Activated naive CD4-positive, alpha-beta T cell treated with anti-CD3 and anti-CD28 coated beads, Interleukin-2, amount 50 U/mL, for 24 hours (primary cell): ENCODE measurements around the gene APOA5.

ENCODE experiments used
- H3K27ac Mint-ChIP-seq: one replicate; pipeline ENCODE4 v1.8.0; 2021; ENCODE audit warnings: mild to moderate bottlenecking, mixed read lengths
- H3K27me3 Mint-ChIP-seq: one replicate; pipeline ENCODE4 v1.8.0; 2021; ENCODE audit warnings: mixed read lengths
- H3K36me3 Mint-ChIP-seq: one replicate; pipeline ENCODE4 v1.8.0; 2021; ENCODE audit warnings: mixed read lengths
- H3K4me1 Mint-ChIP-seq: one replicate; pipeline ENCODE4 v1.8.0; 2021; ENCODE audit warnings: mixed read lengths
- H3K4me3 Mint-ChIP-seq: one replicate; pipeline ENCODE4 v1.8.0; 2021; ENCODE audit warnings: mild to moderate bottlenecking, mixed read lengths
- H3K9me3 Mint-ChIP-seq: one replicate; pipeline ENCODE4 v1.8.0; 2021; ENCODE audit warnings: mixed read lengths

The APOA5 gene

GRCh38 chr11:116792144-116792868, 627 bp upstream of the APOA5 start:
- Mint-ChIP-seq H3K27ac (no peak overlapping the region), H3K36me3 (peaks cover 3% of the 10 kb centered on the region), H3K27me3 (no peaks in the 10 kb centered on the region), H3K4me1 (peaks cover 19% of the 10 kb centered on the region), H3K4me3 (no peak overlapping the region), H3K9me3 (no peaks in the 10 kb centered on the region)

DNA sequence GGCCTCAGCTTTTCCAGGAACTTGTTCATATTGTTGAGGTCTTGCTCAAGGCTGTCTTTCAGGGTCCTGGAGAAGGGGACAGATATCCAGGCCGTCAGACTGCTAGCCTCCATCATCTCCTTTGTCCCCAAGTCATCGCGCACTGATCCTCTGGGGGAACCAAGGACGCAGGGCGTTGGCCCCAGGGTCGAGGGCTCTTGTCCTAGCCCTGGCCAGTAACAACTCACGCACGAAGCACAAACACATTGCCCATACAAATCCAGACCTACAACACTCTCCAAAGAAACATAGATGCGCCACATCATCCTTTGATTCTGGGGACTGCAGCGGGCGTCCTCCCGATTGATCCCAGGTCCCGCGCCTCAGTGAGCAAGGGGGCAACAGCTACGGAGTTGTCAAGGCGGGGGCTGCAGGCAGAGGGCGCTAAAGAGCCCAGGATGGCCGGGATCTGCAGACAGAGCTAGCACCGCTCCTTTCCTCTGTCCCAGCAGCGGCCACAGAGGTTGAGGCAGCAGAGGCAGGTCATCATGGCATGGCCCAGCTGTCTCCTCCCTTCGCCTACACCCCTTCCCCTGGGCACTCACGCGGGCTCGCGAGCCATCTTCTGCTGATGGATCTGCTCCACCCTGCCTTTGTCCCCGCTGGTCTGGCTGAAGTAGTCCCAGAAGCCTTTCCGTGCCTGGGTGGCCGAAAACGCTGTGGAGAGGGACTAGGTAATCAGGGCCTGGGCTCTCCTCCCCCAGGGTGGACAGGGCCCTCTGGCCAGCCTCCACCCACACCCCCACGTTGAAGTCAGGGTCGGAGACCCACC, 472 bp downstream of the APOA5 start:
- no peak overlapping the region for H3K4me3 Mint-ChIP-seq
- no peaks in the 10 kb centered on the region for H3K27me3 Mint-ChIP-seq
- no peaks in the 10 kb centered on the region for H3K9me3 Mint-ChIP-seq
- H3K27ac Mint-ChIP-seq, result peak overlapping the region; percentile 8
- peaks cover 30% of the 10 kb centered on the region for H3K4me1 Mint-ChIP-seq
- H3K36me3 Mint-ChIP-seq, result peaks cover 7% of the 10 kb centered on the region

DNA sequence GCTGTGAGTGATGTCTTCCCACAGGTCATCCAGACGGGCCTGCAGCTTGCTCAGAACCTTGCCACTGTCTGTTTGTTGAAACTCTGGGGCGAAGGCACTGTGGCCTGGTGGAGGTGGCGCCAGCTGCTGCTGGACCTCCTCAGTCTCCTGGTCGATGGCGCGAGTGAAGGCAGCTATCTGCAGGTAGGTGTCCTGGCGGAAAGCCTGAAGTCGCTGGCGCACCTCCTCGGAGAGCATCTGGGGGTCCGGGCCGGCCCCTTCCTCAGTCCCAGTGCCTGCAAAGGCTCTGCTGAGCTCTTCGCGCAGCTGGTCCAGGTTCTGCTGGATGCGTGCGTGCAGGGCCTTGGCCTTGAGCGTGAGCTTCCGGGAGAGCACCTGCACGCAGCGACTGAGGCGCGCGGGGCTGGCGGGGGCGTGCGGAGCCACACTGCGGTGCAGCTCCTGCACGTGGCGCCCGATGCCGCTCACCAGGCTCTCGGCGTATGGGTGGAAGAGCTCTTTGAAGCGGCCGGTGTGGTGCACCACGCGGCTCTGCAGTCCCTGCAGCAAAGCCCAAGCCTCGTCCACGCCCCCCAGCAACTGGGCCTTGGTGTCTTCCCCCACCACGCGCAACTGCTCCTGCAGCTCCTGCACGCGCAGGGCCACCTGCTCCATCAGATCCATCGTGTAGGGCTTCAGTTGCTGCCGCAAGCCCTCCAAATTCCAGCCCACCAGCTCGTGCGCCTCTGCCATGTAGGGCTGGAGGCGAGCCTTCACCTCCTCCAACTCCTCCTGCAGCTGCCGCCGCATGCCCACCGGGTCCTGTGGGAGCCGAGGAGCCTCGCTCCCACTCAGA, 1.3 kb downstream of the APOA5 start:
- Mint-ChIP-seq H3K27me3 (no peaks in the 10 kb centered on the region), H3K4me3 (no peak overlapping the region), H3K27ac (peak overlapping the region; percentile 8), H3K4me1 (peaks cover 38% of the 10 kb centered on the region), H3K9me3 (no peaks in the 10 kb centered on the region), H3K36me3 (peaks cover 12% of the 10 kb centered on the region)

DNA sequence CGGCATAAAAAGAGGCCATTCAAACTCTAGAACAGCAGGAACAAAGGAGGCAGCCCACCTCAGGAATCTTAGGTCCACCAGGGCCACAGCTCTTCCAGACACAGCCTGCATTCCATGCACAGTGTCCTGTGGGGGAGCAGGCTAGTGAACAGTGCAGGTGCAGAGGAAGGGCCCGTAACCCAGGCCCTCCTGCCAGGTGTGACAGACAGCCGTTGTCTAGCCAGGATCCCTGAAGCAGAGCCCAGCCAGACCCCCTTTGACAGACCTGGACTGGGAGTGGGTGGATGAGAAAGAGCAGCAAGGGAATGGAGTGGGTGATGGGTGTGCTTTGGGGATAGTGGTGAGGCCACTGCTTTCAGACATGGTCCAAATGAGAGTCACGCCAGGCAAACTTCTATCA, 2.7 kb downstream of the APOA5 start:
- H3K36me3 Mint-ChIP-seq, result peaks cover 25% of the 10 kb centered on the region
- no peaks in the 10 kb centered on the region for H3K9me3 Mint-ChIP-seq
- H3K27ac Mint-ChIP-seq, result no peak overlapping the region
- H3K4me1 Mint-ChIP-seq, result peaks cover 48% of the 10 kb centered on the region
- no peaks in the 10 kb centered on the region for H3K27me3 Mint-ChIP-seq
- peak overlapping the region; percentile 24 for H3K4me3 Mint-ChIP-seq

DNA sequence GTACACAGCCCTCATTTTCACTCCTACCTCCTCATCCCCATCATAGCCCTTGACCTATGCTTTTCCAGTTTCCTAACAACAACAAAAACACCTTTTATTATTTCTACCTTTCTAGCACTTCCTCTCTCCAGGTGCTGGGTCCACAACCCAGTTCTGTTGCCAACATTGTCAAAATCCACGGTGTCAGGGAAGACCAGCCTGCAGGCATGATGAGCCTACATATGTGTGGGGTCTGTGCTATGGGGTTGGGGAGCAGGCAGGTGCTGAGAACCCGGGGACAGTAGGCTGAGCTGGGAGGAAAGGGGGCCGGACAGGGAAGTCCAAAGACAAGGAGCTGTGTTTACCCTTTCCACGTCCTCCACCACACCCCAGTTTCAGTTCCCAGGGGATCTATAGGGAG, 3.1 kb downstream of the APOA5 start:
- Mint-ChIP-seq H3K36me3 (peaks cover 25% of the 10 kb centered on the region), H3K4me1 (peaks cover 49% of the 10 kb centered on the region), H3K4me3 (peak overlapping the region; percentile 99), H3K27me3 (no peaks in the 10 kb centered on the region), H3K27ac (peak overlapping the region; percentile 95), H3K9me3 (no peaks in the 10 kb centered on the region)

GRCh38 chr11:116787786-116788486, 3.7 kb downstream of the APOA5 start, which contains the start of gene ZPR1:
TSS of gene ZPR1 (minus strand) at chr11:116788023. CDS start at chr11:116787990, 33 bp downstream.
- Mint-ChIP-seq H3K9me3 (no peaks in the 10 kb centered on the region), H3K36me3 (peaks cover 25% of the 10 kb centered on the region), H3K27me3 (no peaks in the 10 kb centered on the region), H3K27ac (peak within 1 kb of the TSS; percentile 95), H3K4me3 (peak within 1 kb of the TSS; percentile 99), H3K4me1 (peaks cover 53% of the 10 kb centered on the region)

DNA sequence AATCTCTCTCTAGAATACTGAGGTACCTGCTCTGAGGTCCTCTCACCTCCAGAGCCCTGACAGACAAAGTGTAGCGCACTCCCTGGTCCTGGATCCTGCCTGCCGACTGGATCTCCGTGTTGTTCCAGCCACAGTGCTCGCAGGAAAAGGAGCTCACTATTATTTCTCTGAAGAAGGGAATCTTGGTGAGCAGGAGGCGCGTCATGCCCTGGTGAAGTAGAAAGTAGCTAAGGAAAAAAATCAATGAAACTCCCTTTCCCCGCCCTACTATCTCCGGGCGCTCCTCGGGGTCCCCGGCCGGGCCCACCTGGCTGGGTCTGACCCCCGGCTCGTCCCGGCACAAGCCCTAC, 4.3 kb downstream of the APOA5 start:
- peaks cover 25% of the 10 kb centered on the region for H3K36me3 Mint-ChIP-seq
- no peaks in the 10 kb centered on the region for H3K27me3 Mint-ChIP-seq
- no peaks in the 10 kb centered on the region for H3K9me3 Mint-ChIP-seq
- peak overlapping the region; percentile 91 for H3K27ac Mint-ChIP-seq
- H3K4me3 Mint-ChIP-seq, result peak overlapping the region; percentile 99
- H3K4me1 Mint-ChIP-seq, result peaks cover 58% of the 10 kb centered on the region

DNA sequence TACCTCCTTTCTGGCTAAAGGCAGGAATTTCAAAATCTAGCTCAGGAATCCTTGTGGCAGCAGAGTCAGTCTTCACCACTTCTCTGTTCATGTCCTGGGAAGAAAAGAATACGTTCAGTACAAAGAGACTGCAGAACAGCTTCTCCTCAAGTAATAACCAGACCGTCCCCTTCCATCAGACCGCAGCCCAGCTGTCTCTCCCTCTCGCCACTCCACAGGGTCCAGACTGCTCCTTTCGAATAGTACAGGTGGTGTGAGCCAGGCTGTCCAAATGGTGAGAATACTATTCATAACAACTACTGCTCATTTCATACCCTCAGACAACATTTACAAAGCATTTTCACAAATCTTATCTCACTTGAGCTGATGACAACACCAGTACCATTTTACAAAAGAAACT, 4.7 kb downstream of the APOA5 start:
- peaks cover 29% of the 10 kb centered on the region for H3K36me3 Mint-ChIP-seq
- no peaks in the 10 kb centered on the region for H3K9me3 Mint-ChIP-seq
- no peaks in the 10 kb centered on the region for H3K27me3 Mint-ChIP-seq
- H3K4me1 Mint-ChIP-seq, result peaks cover 63% of the 10 kb centered on the region
- peak overlapping the region; percentile 99 for H3K4me3 Mint-ChIP-seq
- H3K27ac Mint-ChIP-seq, result peak overlapping the region; percentile 91

DNA sequence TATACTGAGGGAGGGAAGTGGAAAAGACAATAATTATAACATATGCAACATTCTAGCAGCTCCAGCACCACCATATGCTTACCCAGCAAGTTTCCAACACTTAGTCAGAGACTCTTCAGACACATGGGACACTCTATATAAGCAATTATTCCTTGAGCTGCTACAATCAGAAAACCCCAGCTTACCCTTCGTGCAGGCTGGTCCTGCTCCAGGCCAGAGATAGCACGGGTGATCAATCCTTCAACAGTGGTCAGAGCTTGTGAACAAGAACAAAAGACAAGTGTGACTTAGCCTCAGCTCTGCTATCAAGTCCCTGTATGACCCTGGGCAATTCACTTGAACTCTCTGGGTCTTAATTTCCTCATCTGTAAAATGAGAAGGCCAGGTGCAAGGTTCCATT, 5.4 kb downstream of the APOA5 start:
- Mint-ChIP-seq H3K27me3 (no peaks in the 10 kb centered on the region), H3K27ac (peak overlapping the region; percentile 91), H3K9me3 (no peaks in the 10 kb centered on the region), H3K36me3 (peaks cover 30% of the 10 kb centered on the region), H3K4me3 (peak overlapping the region; percentile 99), H3K4me1 (peaks cover 66% of the 10 kb centered on the region)

DNA sequence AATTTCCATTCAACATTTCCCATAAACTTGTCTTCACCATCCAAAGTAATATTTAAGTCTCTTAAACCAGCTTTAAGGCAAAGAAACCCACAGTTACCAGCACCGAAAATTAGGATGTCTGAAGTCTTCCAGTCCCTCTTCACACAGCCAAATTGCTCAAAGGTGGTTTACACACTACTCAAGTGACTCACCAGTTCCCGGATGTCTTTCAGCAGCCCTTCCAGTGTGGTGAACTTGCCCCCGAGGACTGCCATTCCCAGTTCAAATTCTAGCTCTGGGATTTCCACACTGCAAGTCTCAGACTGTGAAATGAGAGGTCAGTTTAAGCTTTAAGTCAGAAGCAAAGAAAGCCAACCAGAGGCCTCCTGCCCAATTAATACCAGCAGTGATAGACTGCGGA, 9.0 kb downstream of the APOA5 start:
- Mint-ChIP-seq H3K36me3 (peaks cover 46% of the 10 kb centered on the region), H3K4me3 (no peak overlapping the region), H3K27me3 (no peaks in the 10 kb centered on the region), H3K9me3 (no peaks in the 10 kb centered on the region), H3K27ac (peak overlapping the region; percentile 23), H3K4me1 (peaks cover 73% of the 10 kb centered on the region)

DNA sequence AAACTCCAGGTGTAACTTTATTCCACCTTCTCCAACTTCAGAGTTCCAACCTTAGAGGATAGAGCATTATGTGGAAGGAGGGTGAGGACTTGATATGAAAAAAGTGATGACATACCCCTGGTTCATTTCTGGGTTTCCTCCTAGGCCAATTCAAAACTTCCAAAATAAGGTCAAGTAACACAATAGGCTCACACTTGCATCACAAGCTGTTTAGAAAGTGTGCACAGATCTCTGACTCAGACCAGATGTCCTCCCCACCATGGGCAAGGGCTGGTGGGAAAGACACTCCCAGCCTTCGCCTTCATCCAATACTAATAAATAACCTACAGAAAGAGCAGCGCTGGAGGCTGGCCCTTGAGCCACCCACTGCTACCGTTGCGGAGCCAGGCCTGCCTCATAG, 13.1 kb downstream of the APOA5 start:
- peak overlapping the region; percentile 92 for H3K27ac Mint-ChIP-seq
- H3K4me1 Mint-ChIP-seq, result peaks cover 68% of the 10 kb centered on the region
- H3K9me3 Mint-ChIP-seq, result no peaks in the 10 kb centered on the region

DNA sequence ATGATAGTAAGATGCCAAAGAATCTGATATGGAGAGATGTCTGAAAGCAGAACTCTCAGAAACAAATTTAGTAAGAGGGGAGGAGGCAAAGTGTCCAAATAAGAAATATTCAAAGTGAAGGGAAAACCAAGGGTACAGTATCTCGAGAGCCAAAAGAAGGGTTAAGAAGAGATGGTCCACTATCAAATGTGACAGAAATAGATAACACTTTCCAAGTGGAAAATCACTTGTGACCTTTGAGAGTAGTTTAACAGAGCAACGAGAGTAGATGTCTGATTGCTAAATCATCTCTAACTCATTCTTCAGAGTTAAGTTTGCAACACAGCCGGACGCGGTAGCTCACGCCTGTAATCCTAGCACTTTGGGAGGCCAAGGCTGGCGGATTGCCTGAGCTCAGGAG, 14.6 kb downstream of the APOA5 start:
- peak overlapping the region; percentile 1 for H3K4me3 Mint-ChIP-seq
- H3K27me3 Mint-ChIP-seq, result no peaks in the 10 kb centered on the region
- H3K4me1 Mint-ChIP-seq, result peaks cover 60% of the 10 kb centered on the region
- H3K27ac Mint-ChIP-seq, result peak overlapping the region; percentile 56
- peaks cover 31% of the 10 kb centered on the region for H3K36me3 Mint-ChIP-seq
- H3K9me3 Mint-ChIP-seq, result no peaks in the 10 kb centered on the region

More for the DNA sequence above, 13.1 kb downstream of the APOA5 start:
- H3K27me3 Mint-ChIP-seq, result no peaks in the 10 kb centered on the region
- peaks cover 34% of the 10 kb centered on the region for H3K36me3 Mint-ChIP-seq
- no peak overlapping the region for H3K4me3 Mint-ChIP-seq

DNA sequence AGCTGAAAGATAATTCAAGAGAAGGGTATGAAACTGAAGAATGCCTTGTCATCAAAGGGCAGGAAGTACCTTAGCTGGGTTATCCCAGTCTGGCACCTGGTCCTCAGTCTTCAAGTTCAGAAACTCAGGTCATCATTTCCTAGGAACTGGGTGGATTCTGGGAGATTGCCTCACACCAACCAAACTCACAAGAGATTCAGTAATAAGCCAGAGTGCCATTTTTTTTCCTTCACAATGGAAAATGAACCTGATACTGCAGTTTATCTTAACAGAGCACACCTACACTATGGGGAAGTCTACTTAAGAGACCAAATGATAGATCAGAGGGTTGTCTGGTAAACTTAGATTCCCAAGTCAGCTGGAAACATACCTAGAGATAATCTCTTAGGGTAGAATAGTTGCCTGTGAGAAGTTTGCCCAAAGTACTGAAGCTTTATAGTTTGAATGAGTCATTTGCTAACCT, 15.1 kb downstream of the APOA5 start:
- Mint-ChIP-seq H3K27ac (peak overlapping the region; percentile 56), H3K36me3 (peaks cover 30% of the 10 kb centered on the region), H3K27me3 (no peaks in the 10 kb centered on the region), H3K9me3 (no peaks in the 10 kb centered on the region), H3K4me1 (peaks cover 63% of the 10 kb centered on the region), H3K4me3 (peak overlapping the region; percentile 1)

DNA sequence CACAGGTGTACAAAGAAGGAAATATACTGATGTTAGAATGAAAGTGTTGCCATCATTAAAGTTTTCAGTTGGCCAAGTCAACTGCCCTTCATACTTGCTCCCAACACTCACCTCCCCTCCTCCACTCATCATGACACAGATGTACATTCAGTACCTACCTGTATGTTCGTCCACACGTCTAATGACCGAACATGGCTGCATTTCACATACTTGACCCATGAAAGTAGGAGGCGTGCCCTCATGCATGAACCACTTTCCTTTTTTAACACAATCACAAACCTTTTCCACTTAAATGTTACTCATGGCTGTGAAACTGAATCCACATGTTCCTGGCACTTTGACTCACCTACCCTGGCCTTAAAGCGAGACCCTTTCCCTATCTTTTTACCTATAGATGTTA, 15.7 kb downstream of the APOA5 start:
- no peaks in the 10 kb centered on the region for H3K27me3 Mint-ChIP-seq
- H3K4me3 Mint-ChIP-seq, result no peak overlapping the region
- peaks cover 63% of the 10 kb centered on the region for H3K4me1 Mint-ChIP-seq
- H3K36me3 Mint-ChIP-seq, result peaks cover 25% of the 10 kb centered on the region
- H3K27ac Mint-ChIP-seq, result peak overlapping the region; percentile 71
- no peaks in the 10 kb centered on the region for H3K9me3 Mint-ChIP-seq

DNA sequence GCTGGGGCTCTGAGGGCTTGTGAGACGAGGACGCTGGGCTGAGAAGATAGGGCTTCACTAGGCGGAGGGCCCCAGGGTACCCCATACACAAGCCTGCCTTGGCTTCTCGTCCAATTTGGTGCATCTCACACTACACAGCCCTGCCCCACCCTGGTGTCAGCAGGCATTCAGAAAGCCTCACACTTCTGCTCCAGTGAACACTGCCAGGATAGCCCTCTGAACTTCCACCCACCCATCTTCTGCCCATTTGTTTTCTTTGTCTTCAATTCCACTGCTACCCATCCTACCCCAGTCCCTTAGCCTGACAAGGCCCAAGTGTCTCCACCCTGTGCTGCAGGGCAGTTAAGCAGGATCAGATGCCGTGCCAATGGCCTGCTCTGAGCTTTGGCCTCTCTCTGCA, 17.0 kb downstream of the APOA5 start:
- H3K27ac Mint-ChIP-seq, result peak overlapping the region; percentile 52
- no peaks in the 10 kb centered on the region for H3K9me3 Mint-ChIP-seq
- H3K4me3 Mint-ChIP-seq, result no peak overlapping the region
- H3K4me1 Mint-ChIP-seq, result peaks cover 68% of the 10 kb centered on the region
- H3K36me3 Mint-ChIP-seq, result peaks cover 24% of the 10 kb centered on the region
- no peaks in the 10 kb centered on the region for H3K27me3 Mint-ChIP-seq
